IMR-90 (cell line): ENCODE results near the gene GP9. TPM values are rescaled to one million over a fixed set of nuclear protein-coding genes. Genes with fewer than 3 reads are reported as not detected.

ENCODE experiments used
- ATAC-seq: fragments of 200-7000 bp; cut with Tn5 transposase; 2 replicates; pipeline ENCODE4 v1.9.1; 2020; ENCODE audit warnings: low read depth, mild to moderate bottlenecking, moderate library complexity
- BruUV-seq: library from RNA; stranded (reverse); fragments of 400-500 nt; replicated peaks from 2 replicates; lab custom pipeline; 2021; lab: Mats Ljungman, UMichigan
- CTCF ChIA-PET: fragments of 300-600 bp; formaldehyde crosslinking; extraction: SDS; loops from one replicate; lab custom pipeline; 2021; ENCODE audit warnings: antibody characterized with exemption; lab: Yijun Ruan, JAX
- POLR2A ChIA-PET: fragments of 300-600 bp; sonication (Branson Sonifier 250); formaldehyde crosslinking; loops from one replicate; lab custom pipeline; 2022; ENCODE audit warnings: antibody characterized with exemption; ENCODE audit not compliant: unreplicated experiment; lab: Charles Lee
- DNase-seq: peaks from one replicate; pipeline ENCODE4 v3.0.0; 2013
- H2AFZ ChIP-seq: replicated peaks from 2 replicates; pipeline ENCODE3; 2013; ENCODE audit warnings: low read length, mild to moderate bottlenecking; ENCODE audit not compliant: poor library complexity
- H2AK5ac ChIP-seq: 2 replicates; pipeline ENCODE4 v1.6.1; 2013; ENCODE audit warnings: low read depth, low read length, inconsistent platforms
- H2AK9ac ChIP-seq: replicated peaks from 2 replicates; pipeline ENCODE3; 2013; ENCODE audit warnings: mild to moderate bottlenecking, low read depth, low read length, moderate library complexity; ENCODE audit not compliant: poor library complexity
- H2BK120ac ChIP-seq: 2 replicates; pipeline ENCODE4 v1.6.1; 2013; ENCODE audit warnings: low read depth, low read length, inconsistent platforms
- H2BK15ac ChIP-seq: 3 replicates; pipeline ENCODE4 v1.6.1; 2013; ENCODE audit warnings: low read depth, low read length, inconsistent platforms
- H2BK20ac ChIP-seq: 2 replicates; pipeline ENCODE4 v1.6.1; 2013; ENCODE audit warnings: low read depth, mild to moderate bottlenecking, inconsistent platforms, low read length, moderate library complexity
- H2BK5ac ChIP-seq: 2 replicates; pipeline ENCODE4 v1.6.1; 2013; ENCODE audit warnings: mild to moderate bottlenecking, low read depth, low read length, inconsistent platforms; ENCODE audit not compliant: poor library complexity, severe bottlenecking
- H3K14ac ChIP-seq: replicated peaks from 2 replicates; pipeline ENCODE4 v1.6.1; 2013; ENCODE audit warnings: low read depth, low read length, inconsistent platforms
- H3K18ac ChIP-seq: 2 replicates; pipeline ENCODE4 v1.6.1; 2013; ENCODE audit warnings: low read depth, low read length, control low read depth
- H3K23ac ChIP-seq: 2 replicates; pipeline ENCODE4 v1.6.1; 2013; ENCODE audit warnings: low read depth, low read length, inconsistent platforms
- H3K27ac ChIP-seq: 2 replicates; pipeline ENCODE4 v1.5.1; 2013; ENCODE audit warnings: mild to moderate bottlenecking, control low read depth, low read length; ENCODE audit not compliant: insufficient read depth
- H3K27me3 ChIP-seq: 2 replicates; pipeline ENCODE4 v1.6.1; 2013; ENCODE audit warnings: low read length; ENCODE audit not compliant: control insufficient read depth, insufficient read depth
- H3K36me3 ChIP-seq: 2 replicates; pipeline ENCODE4 v1.6.1; 2013; ENCODE audit warnings: low read length, mixed read lengths; ENCODE audit not compliant: control insufficient read depth, insufficient read depth
- H3K4ac ChIP-seq: 2 replicates; pipeline ENCODE4 v1.6.1; 2013; ENCODE audit warnings: low read depth, low read length, inconsistent platforms
- H3K4me1 ChIP-seq: 2 replicates; pipeline ENCODE4 v1.6.1; 2013; ENCODE audit warnings: low read length, mixed read lengths; ENCODE audit not compliant: control insufficient read depth, insufficient read depth
- H3K4me2 ChIP-seq: 2 replicates; pipeline ENCODE4 v1.6.1; 2013; ENCODE audit warnings: low read depth, mild to moderate bottlenecking, control low read depth, low read length, moderate library complexity
- H3K4me3 ChIP-seq: 2 replicates; pipeline ENCODE4 v1.5.1; 2013; ENCODE audit warnings: low read depth, mild to moderate bottlenecking, control low read depth, low read length, moderate library complexity; ENCODE audit not compliant: insufficient read depth
- H3K56ac ChIP-seq: 2 replicates; pipeline ENCODE4 v1.6.1; 2013; ENCODE audit warnings: low read length, inconsistent platforms; ENCODE audit not compliant: insufficient read depth; ENCODE audit errors: extremely low read depth
- H3K79me1 ChIP-seq, 2 experiments: 2 replicates each; pipeline ENCODE4 v1.6.1; 2013; ENCODE audit warnings: low read length in 2 of 2, inconsistent platforms in 1 of 2, low read depth in 1 of 2
- H3K9ac ChIP-seq: 2 replicates; pipeline ENCODE4 v1.6.1; 2013; ENCODE audit warnings: low read depth, low read length, control low read depth
- H3K9me1 ChIP-seq: 2 replicates; pipeline ENCODE4 v1.6.1; 2013; ENCODE audit warnings: low read length, inconsistent platforms; ENCODE audit not compliant: insufficient read depth
- H3K9me3 ChIP-seq: 2 replicates; pipeline ENCODE4 v1.6.1; 2013; ENCODE audit warnings: low read length; ENCODE audit not compliant: control insufficient read depth, insufficient read depth
- H4K20me1 ChIP-seq: 2 replicates; pipeline ENCODE4 v1.6.1; 2013; ENCODE audit warnings: low read length, inconsistent platforms; ENCODE audit not compliant: insufficient read depth
- H4K5ac ChIP-seq: 2 replicates; pipeline ENCODE4 v1.6.1; 2013; ENCODE audit warnings: mild to moderate bottlenecking, low read depth, low read length, control low read depth
- H4K8ac ChIP-seq, 2 experiments: 2 replicates each; pipeline ENCODE4 v1.6.1; 2013; ENCODE audit warnings: low read depth in 2 of 2, low read length in 2 of 2, control low read depth in 1 of 2, inconsistent platforms in 1 of 2
- H4K91ac ChIP-seq: 2 replicates; pipeline ENCODE4 v1.6.1; 2013; ENCODE audit warnings: low read depth, low read length, inconsistent platforms; ENCODE audit not compliant: insufficient read depth
- BHLHE40 ChIP-seq: fragments of 150-350 bp; IDR thresholded peaks from 2 replicates; pipeline ENCODE4 v1.6.1; 2016; ENCODE audit warnings: mild to moderate bottlenecking, low read depth, low read length
- CEBPB ChIP-seq: IDR thresholded peaks from 2 replicates; pipeline ENCODE4 v1.6.1; 2012; ENCODE audit warnings: low read depth, low read length, improper control_type of control experiment
- CHD1 ChIP-seq: IDR thresholded peaks from 2 replicates; pipeline ENCODE4 v1.6.1; 2012; ENCODE audit warnings: low read depth, low read length, improper control_type of control experiment
- ELK1 ChIP-seq: fragments of 150-350 bp; IDR thresholded peaks from 2 replicates; pipeline ENCODE4 v1.6.1; 2016; ENCODE audit warnings: low read depth, mild to moderate bottlenecking, low read length, moderate library complexity, borderline replicate concordance
- FOS ChIP-seq: fragments of 150-350 bp; IDR thresholded peaks from 2 replicates; pipeline ENCODE4 v1.6.1; 2016; ENCODE audit warnings: low read depth, low read length
- MAFK ChIP-seq: IDR thresholded peaks from 2 replicates; pipeline ENCODE4 v1.6.1; 2012; ENCODE audit warnings: low read depth, low read length, improper control_type of control experiment
- MAZ ChIP-seq: IDR thresholded peaks from 2 replicates; pipeline ENCODE4 v1.6.1; 2012; ENCODE audit warnings: low read depth, mild to moderate bottlenecking, low read length, improper control_type of control experiment, moderate library complexity, borderline replicate concordance
- MXI1 ChIP-seq: IDR thresholded peaks from 2 replicates; pipeline ENCODE4 v1.6.1; 2012; ENCODE audit warnings: low read depth, mild to moderate bottlenecking, low read length, moderate library complexity, borderline replicate concordance
- NFE2L2 ChIP-seq: fragments of 150-350 bp; IDR thresholded peaks from 2 replicates; pipeline ENCODE4 v1.6.1; 2016; ENCODE audit warnings: low read depth, mild to moderate bottlenecking, low read length
- POLR2A ChIP-seq: IDR thresholded peaks from 2 replicates; pipeline ENCODE4 v1.6.1; 2012; ENCODE audit warnings: mild to moderate bottlenecking, low read depth, low read length
- RAD21 ChIP-seq: IDR thresholded peaks from 2 replicates; pipeline ENCODE4 v1.6.1; 2012; ENCODE audit warnings: low read length, improper control_type of control experiment
- RCOR1 ChIP-seq: IDR thresholded peaks from 2 replicates; pipeline ENCODE4 v1.6.1; 2012; ENCODE audit warnings: mild to moderate bottlenecking, low read length, improper control_type of control experiment; ENCODE audit not compliant: insufficient replicate concordance
- RFX5 ChIP-seq: IDR thresholded peaks from 2 replicates; pipeline ENCODE4 v1.8.0; 2012; ENCODE audit warnings: low read depth, mild to moderate bottlenecking, low read length, moderate library complexity
- SMC3 ChIP-seq: fragments of 150-350 bp; IDR thresholded peaks from 2 replicates; pipeline ENCODE4 v1.6.1; 2016; ENCODE audit warnings: low read depth, mild to moderate bottlenecking, antibody characterized with exemption, low read length, moderate library complexity
- WGBS, 2 experiments: methylation state at CpG; one replicate each; pipeline versions ENCODE4 v1.1.5 to v1.1.7; 2013; ENCODE audit warnings: missing lambda C conversion rate in 2 of 2; ENCODE audit not compliant: insufficient read length in 1 of 2; ENCODE audit errors: extremely low coverage in 2 of 2; 5-methylcytosine and 5-hydroxymethylcytosine counted together
- dilution Hi-C: fragments of 300-500 bp; cut with HindIII; formaldehyde crosslinking; loops from one replicate; pipeline ENCODE4 v1.14.3; 2018; ENCODE audit warnings: low sequenced_read_pairs; ENCODE audit not compliant: unreplicated experiment
- in situ Hi-C: fragments of 300-500 bp; cut with MboI; formaldehyde crosslinking; loops from 3 replicates; pipeline ENCODE4 v1.14.3; 2019; ENCODE audit warnings: low sequenced_read_pairs, inconsistent platforms, mixed read lengths
- intact Hi-C: fragments of 100-400 bp; cut with micrococcal nuclease; formaldehyde crosslinking; loops from 2 replicates; pipeline ENCODE4 v1.10.0; 2022
- polyA plus RNA-seq, 3 experiments: library from polyadenylated mRNA; depleted of rRNA; stranded (reverse); fragments of >200 nt; gene quantifications; 2 replicates each; pipeline ENCODE4 v1.2.3, GENCODE V29; 2012; ENCODE audit warnings: low replicate concordance in 1 of 3
- total RNA-seq: library from RNA; depleted of rRNA; stranded (reverse); fragments of >200 nt; gene quantifications from 2 replicates; pipeline ENCODE4 v1.2.3, GENCODE V29; 2012
- TF ChIP-seq, protein P1 (sequence below): conservative IDR thresholded peaks from 2 replicates; pipeline ENCODE4 v1.5.1; 2012; ENCODE audit warnings: mild to moderate bottlenecking, low read depth, low read length, improper control_type of control experiment

The GP9 gene
- total and polyA plus RNA-seq, 2 of the 4 experiments (the other 2 are of a cell fraction) = not detected

- Histone ChIP-seq H3K4me3 (no peak overlapping the region), H2AK5ac (no peak overlapping the region), H2AFZ (no peak overlapping the region), H3K27ac (no peak overlapping the region), H4K5ac (no peak overlapping the region), H2BK15ac (0 out of 3 replicates have a peak overlapping the region, but pooled peaks have one; percentile 34), H3K14ac (no peak overlapping the region), H3K4ac (no peak overlapping the region), H3K9me3 (peaks cover 3% of the 10 kb centered on the region; the same call in 1 of the 2 replicates), H3K4me2 (no peak overlapping the region), H4K20me1 (no peaks in the 10 kb centered on the region), H3K18ac (peak overlapping the region; percentile 11; the same call in 1 of the 2 replicates), H3K4me1 (peaks cover 20% of the 10 kb centered on the region), H4K91ac (no peak overlapping the region), H4K8ac (no peak overlapping the region), H3K56ac (no peak overlapping the region), H3K23ac (no peak overlapping the region), H3K36me3 (no peaks in the 10 kb centered on the region), H3K79me1 (no peaks in the 10 kb centered on the region), H2AK9ac (no peak overlapping the region), H3K9ac (no peak overlapping the region), H2BK20ac (no peak overlapping the region), H2BK5ac (no peak overlapping the region), H3K27me3 (peaks cover 28% of the 10 kb centered on the region), H3K9me1 (peaks cover 7% of the 10 kb centered on the region), H2BK120ac (no peak overlapping the region)
- DNase-seq (peak; percentile 28), ATAC-seq (no peak)
- TF ChIP-seq CEBPB = no peak
- no peak for TF ChIP-seq MAFK
- peak; percentile 25; the same call in 1 of the 2 replicates for TF ChIP-seq SMC3
- no peak for TF ChIP-seq POLR2A
- peak; percentile 37; the same call in 1 of the 2 replicates for TF ChIP-seq RAD21
- no peak for TF ChIP-seq MAZ
- TF ChIP-seq FOS = no peak
- TF ChIP-seq, protein P1, sequence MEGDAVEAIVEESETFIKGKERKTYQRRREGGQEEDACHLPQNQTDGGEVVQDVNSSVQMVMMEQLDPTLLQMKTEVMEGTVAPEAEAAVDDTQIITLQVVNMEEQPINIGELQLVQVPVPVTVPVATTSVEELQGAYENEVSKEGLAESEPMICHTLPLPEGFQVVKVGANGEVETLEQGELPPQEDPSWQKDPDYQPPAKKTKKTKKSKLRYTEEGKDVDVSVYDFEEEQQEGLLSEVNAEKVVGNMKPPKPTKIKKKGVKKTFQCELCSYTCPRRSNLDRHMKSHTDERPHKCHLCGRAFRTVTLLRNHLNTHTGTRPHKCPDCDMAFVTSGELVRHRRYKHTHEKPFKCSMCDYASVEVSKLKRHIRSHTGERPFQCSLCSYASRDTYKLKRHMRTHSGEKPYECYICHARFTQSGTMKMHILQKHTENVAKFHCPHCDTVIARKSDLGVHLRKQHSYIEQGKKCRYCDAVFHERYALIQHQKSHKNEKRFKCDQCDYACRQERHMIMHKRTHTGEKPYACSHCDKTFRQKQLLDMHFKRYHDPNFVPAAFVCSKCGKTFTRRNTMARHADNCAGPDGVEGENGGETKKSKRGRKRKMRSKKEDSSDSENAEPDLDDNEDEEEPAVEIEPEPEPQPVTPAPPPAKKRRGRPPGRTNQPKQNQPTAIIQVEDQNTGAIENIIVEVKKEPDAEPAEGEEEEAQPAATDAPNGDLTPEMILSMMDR = peak; percentile 33
- TF ChIP-seq RFX5 = no peak
- no peak for TF ChIP-seq BHLHE40
- TF ChIP-seq NFE2L2 = no peak
- no peak for TF ChIP-seq ELK1
- no peak for TF ChIP-seq CHD1
- TF ChIP-seq RCOR1 = no peak
- TF ChIP-seq MXI1 = no peak
- no CpG with 5 or more reads among the region's 2 CpGs for WGBS, 2 experiments
- in situ Hi-C loops = no loop called here
- intact Hi-C loops = no loop called here
- dilution Hi-C loops = no loop called here
- no TSS peak for BruUV-seq
- ChIA-PET POLR2A (no interaction called here), CTCF (no interaction called here)
These were observed 36.7 kb upstream of the GP9 start for GRCh38 chr3:129023909-129024308.
